LoVo (cell line): ENCODE measurements around the gene TMEM190.

Source experiments
- DNase-seq: peaks from one replicate; pipeline ENCODE4 v3.0.0-alpha.2; 2016; ENCODE audit warnings: low spot score

Gene TMEM190

DNA sequence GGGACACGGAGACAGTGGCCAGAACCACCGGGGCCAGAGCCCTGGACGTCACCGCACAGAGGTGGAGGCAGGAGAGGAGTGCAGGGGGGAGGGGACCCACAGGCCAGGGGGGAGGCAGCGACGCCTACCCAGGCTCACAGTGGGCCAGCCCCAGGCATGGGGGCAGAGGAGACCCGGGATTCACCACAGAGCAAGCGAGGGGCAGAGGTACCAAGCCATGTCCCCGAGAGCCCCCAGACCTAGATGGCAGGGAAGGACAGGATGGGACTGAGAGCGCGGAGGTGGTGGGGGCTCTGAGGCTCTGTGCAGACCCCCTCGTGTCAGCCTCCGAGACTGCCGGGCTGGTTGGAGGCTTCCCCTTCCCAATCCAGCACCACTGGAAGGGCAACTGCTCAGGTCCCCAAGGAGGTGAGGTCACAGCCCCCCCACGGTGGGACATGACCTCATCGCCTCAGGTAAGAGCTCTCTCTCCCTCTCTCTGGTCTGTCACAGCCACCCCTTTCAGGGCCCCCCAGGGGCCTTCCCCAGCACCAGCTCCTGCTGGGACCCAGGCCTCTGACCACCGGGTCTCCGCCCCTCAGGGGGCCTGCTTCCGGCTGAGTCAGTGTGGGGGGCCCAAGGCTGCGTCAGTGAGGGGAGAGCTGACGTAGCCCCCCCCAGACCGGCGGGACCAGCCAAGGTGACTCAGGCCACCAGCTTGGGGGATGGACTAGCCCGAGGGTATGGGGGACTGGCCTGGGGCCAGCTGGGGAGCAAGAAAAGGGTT is 4.1 kb upstream of the TMEM190 start:
- no peak for DNase-seq

- no peak for DNase-seq
Observed at GRCh38 chr19:55373306-55373992, 3.2 kb upstream of the TMEM190 start.

- DNase-seq, result no peak
Observed at GRCh38 chr19:55373993-55374757, 2.5 kb upstream of the TMEM190 start.

GRCh38 chr19:55377356-55378131 is 918 bp downstream of the TMEM190 start:
- no peak for DNase-seq

- DNase-seq, result no peak
Observed at GRCh38 chr19:55379174-55379573, 2.5 kb downstream of the TMEM190 start.

DNA sequence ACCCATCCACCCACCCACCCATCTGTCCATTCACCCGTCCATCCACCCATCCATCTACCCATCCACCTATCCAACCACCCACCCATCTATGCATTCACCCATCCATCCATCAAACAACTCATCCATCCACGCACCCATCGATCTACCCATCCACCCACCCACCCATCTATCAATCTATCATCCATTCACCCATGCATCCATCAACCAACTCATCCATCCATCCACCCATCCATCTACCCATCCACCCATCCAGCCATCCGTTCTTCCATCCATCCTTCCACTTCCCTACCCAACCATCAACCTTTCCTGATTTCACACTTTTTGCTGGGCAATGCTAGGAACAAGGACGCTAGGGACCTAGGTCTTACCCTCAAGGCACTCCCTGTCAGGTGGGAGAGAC is 5.4 kb downstream of the TMEM190 start:
- no peak for DNase-seq

GRCh38 chr19:55382522-55383054 is 6.0 kb downstream of the TMEM190 start:
- no peak for DNase-seq

- peak; percentile 63 for DNase-seq
Observed at GRCh38 chr19:55383279-55384130, 6.9 kb downstream of the TMEM190 start.

GRCh38 chr19:55384131-55384919 is 7.7 kb downstream of the TMEM190 start, which contains the start of gene TMEM238:
TSS of gene TMEM238 (minus strand) at chr19:55384292. CDS start at chr19:55384259, 33 bp downstream.
- DNase-seq, result peak; percentile 56

- DNase-seq, result peak; percentile 92
Observed at GRCh38 chr19:55384920-55385723, 8.5 kb downstream of the TMEM190 start.

- DNase-seq, result peak; percentile 98
Observed at GRCh38 chr19:55385724-55386492, 9.3 kb downstream of the TMEM190 start, which contains the start of gene RPL28. TSS of gene RPL28 (plus strand) at chr19:55385932. CDS start at chr19:55386358, 426 bp downstream.

GRCh38 chr19:55386493-55386971 is 9.9 kb downstream of the TMEM190 start:
- no peak for DNase-seq

GRCh38 chr19:55387736-55388497 is 11.3 kb downstream of the TMEM190 start:
- DNase-seq, result no peak

DNA sequence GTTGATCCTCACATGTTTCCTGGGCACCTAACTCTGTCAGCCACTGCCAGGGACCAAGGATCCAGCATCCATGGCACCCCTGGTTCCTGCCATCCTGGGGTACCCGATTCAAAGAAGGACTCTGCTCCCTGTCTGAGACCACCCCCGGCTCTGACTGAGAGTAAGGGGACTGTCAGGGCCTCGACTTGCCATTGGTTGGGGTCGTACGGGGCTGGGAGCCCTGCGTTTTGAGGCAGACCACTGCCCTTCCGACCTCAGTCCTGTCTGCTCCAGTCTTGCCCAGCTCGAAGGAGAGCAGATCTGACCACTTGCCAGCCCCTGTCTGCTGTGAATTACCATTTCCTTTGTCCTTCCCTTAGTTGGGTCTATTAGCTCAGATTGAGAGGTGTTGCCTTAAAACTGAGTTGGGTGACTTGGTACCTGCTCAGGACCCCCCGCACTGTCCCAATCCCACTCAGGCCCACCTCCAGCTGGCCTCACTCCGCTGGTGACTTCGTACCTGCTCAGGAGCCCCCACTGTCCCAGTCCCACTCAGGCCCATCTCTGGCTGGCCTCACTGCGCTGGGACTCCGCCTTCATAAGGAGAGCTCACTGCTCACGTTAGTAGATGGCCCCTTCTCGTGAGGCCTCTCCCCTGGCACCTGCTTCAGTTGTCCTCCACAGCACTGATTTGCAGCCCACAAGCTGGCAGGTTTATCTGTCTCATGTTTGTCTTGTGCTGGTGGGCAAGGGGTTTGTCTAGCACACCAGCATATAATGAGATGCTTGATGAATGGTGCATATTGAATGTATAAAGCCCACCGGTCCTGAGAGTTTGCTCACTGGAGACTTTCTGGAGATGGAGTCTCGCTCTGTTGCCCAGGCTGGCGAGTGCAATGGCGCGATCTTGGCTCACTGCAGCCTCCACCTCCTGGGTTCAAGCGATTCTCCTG is 13.0 kb downstream of the TMEM190 start:
- no peak for DNase-seq

DNA sequence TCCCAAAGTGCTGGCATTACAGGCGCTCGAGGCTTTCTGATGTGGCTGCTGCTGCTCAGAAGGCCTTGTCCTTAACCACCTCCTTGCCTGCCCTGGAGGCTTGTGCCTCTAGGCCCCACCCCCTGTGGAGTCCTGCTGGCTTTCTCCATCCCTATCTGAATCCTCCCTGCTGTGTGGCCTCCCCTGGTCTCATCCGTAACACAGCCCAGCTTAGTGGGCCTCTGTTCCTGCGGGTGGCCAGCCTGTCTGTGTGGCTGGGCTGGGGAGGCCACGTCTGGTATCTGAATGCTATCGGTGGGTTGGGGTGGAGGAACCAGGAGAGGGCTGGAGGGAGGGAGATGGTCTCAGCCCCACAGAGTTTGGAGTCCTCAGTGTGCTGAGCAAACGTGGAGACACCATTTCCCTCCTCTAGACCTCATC is 13.8 kb downstream of the TMEM190 start:
- DNase-seq, result no peak

- no peak for DNase-seq
Observed at GRCh38 chr19:55391191-55391670, 14.6 kb downstream of the TMEM190 start.
